ENCODE results near the gene BAZ2B. TPM values are rescaled to one million over a fixed set of nuclear protein-coding genes. Genes with fewer than 3 reads are reported as not detected.

The BAZ2B gene
- total RNA-seq, 1 experiment from 2014 or later, result 19.9 TPM

GRCh38 chr2:159438720-159439353, 177.5 kb downstream of the BAZ2B start:
- Histone ChIP-seq H3K4me3 (replicated peaks in 1 of 2; ENCODE audit: low read depth in 1 of 2, low read length in 2 of 2) (no peak overlapping the region), H3K4me1 (ENCODE audit: control insufficient read depth in 1 of 2, insufficient read depth in 2 of 2, low read length in 2 of 2) (no peaks in the 10 kb centered on the region), H3K4me2 (ENCODE audit: low read length) (no peak overlapping the region), H3K79me2 (ENCODE audit: insufficient read depth, low read length) (no peaks in the 10 kb centered on the region), H3K9me2 (ENCODE audit: insufficient read depth) (no peaks in the 10 kb centered on the region), H3K36me3 (ENCODE audit: control insufficient read depth in 1 of 2, insufficient read depth in 2 of 2, low read length in 2 of 2) (no peaks in the 10 kb centered on the region; a peak in 1 of 4 replicates), H3K9me3 (ENCODE audit: control insufficient read depth in 1 of 2, insufficient read depth in 1 of 2, low read depth in 1 of 2, low read length in 2 of 2) (no peaks in the 10 kb centered on the region), H2AFZ (ENCODE audit: low read depth, low read length, poor library complexity, severe bottlenecking) (no peak overlapping the region), H3K27ac (ENCODE audit: low read depth, low read length) (no peak overlapping the region), H3K9ac (ENCODE audit: low read length) (no peak overlapping the region), H3K27me3 (ENCODE audit: insufficient read depth, low read length) (no peaks in the 10 kb centered on the region), H4K20me1 (ENCODE audit: insufficient read depth) (no peaks in the 10 kb centered on the region)
- POLR2A ChIA-PET, result no interaction called here
- no peak for DNase-seq (ENCODE audit: low read depth, low spot score)
- RAD21 ChIA-PET (ENCODE audit: low non-redundant PET in 1 of 2, low total read pairs in 2 of 2, uncharacterized antibody in 2 of 2, unreplicated experiment in 2 of 2), result no interaction called here
- no peak for ATAC-seq
- CTCF ChIA-PET, result no interaction called here
- intact Hi-C loops (cut with micrococcal nuclease), result no loop called here
- TF ChIP-seq CTCF (IDR thresholded peaks at IDR 0.05 in 2 of 3, conservative IDR thresholded peaks at IDR 0.05 in 1 of 3; ENCODE audit: borderline replicate concordance in 1 of 3, insufficient read depth in 1 of 3, low read depth in 2 of 3, low read length in 2 of 3) (no peak), ZFX (IDR thresholded peaks at IDR 0.05) (no peak), MAX (IDR thresholded peaks at IDR 0.05) (no peak), TCF7L2 (IDR thresholded peaks at IDR 0.05; ENCODE audit: borderline replicate concordance, extremely low read depth, insufficient read depth, insufficient read length) (no peak), YY1 (IDR thresholded peaks at IDR 0.05; ENCODE audit: extremely low read depth, insufficient replicate concordance, low read depth, low read length) (no peak), CBX3 (IDR thresholded peaks at IDR 0.05; ENCODE audit: low read depth) (no peak), ELF1 (IDR thresholded peaks at IDR 0.05; ENCODE audit: borderline replicate concordance, low read depth) (no peak), RAD21 (IDR thresholded peaks at IDR 0.05; ENCODE audit: low read depth) (no peak), POLR2A (IDR thresholded peaks at IDR 0.05; ENCODE audit: borderline replicate concordance, extremely low read depth, insufficient read depth, insufficient read length) (no peak), SIN3A (IDR thresholded peaks at IDR 0.05; ENCODE audit: low read depth) (no peak), EZH2phosphoT487 (IDR thresholded peaks at IDR 0.05; ENCODE audit: borderline replicate concordance) (no peak), REST (IDR thresholded peaks at IDR 0.05; ENCODE audit: low read depth) (no peak), POLR2AphosphoS5 (IDR thresholded peaks at IDR 0.05; ENCODE audit: low read depth, low read length) (no peak), JUND (IDR thresholded peaks at IDR 0.05) (no peak), ATF3 (IDR thresholded peaks at IDR 0.05) (no peak), ZBTB33 (IDR thresholded peaks at IDR 0.05; ENCODE audit: extremely low read depth, insufficient replicate concordance, low read length) (no peak), SP1 (IDR thresholded peaks at IDR 0.05; ENCODE audit: low read depth) (no peak), FOSL1 (IDR thresholded peaks at IDR 0.05; ENCODE audit: low read depth) (no peak), CEBPB (IDR thresholded peaks at IDR 0.05; ENCODE audit: low read depth) (no peak)
- BruUV-seq (replicated peaks), result no TSS peak
